IMR-90 (cell line): ENCODE measurements around the gene EIF2B5. TPM values are rescaled to one million over a fixed set of nuclear protein-coding genes. Genes with fewer than 3 reads are reported as not detected.

Source experiments
- ATAC-seq: fragments of 200-7000 bp; cut with Tn5 transposase; 2 replicates; pipeline ENCODE4 v1.9.1; 2020; ENCODE audit warnings: low read depth, mild to moderate bottlenecking, moderate library complexity
- BruUV-seq: library from RNA; stranded (reverse); fragments of 400-500 nt; replicated peaks from 2 replicates; lab custom pipeline; 2021; lab: Mats Ljungman, UMichigan
- CTCF ChIA-PET: fragments of 300-600 bp; formaldehyde crosslinking; extraction: SDS; loops from one replicate; lab custom pipeline; 2021; ENCODE audit warnings: antibody characterized with exemption; lab: Yijun Ruan, JAX
- POLR2A ChIA-PET: fragments of 300-600 bp; sonication (Branson Sonifier 250); formaldehyde crosslinking; loops from one replicate; lab custom pipeline; 2022; ENCODE audit warnings: antibody characterized with exemption; ENCODE audit not compliant: unreplicated experiment; lab: Charles Lee
- DNase-seq: peaks from one replicate; pipeline ENCODE4 v3.0.0; 2013
- H2AFZ ChIP-seq: replicated peaks from 2 replicates; pipeline ENCODE3; 2013; ENCODE audit warnings: low read length, mild to moderate bottlenecking; ENCODE audit not compliant: poor library complexity
- H2AK5ac ChIP-seq: 2 replicates; pipeline ENCODE4 v1.6.1; 2013; ENCODE audit warnings: low read depth, low read length, inconsistent platforms
- H2AK9ac ChIP-seq: replicated peaks from 2 replicates; pipeline ENCODE3; 2013; ENCODE audit warnings: mild to moderate bottlenecking, low read depth, low read length, moderate library complexity; ENCODE audit not compliant: poor library complexity
- H2BK120ac ChIP-seq: 2 replicates; pipeline ENCODE4 v1.6.1; 2013; ENCODE audit warnings: low read depth, low read length, inconsistent platforms
- H2BK15ac ChIP-seq: 3 replicates; pipeline ENCODE4 v1.6.1; 2013; ENCODE audit warnings: low read depth, low read length, inconsistent platforms
- H2BK20ac ChIP-seq: 2 replicates; pipeline ENCODE4 v1.6.1; 2013; ENCODE audit warnings: low read depth, mild to moderate bottlenecking, inconsistent platforms, low read length, moderate library complexity
- H2BK5ac ChIP-seq: 2 replicates; pipeline ENCODE4 v1.6.1; 2013; ENCODE audit warnings: mild to moderate bottlenecking, low read depth, low read length, inconsistent platforms; ENCODE audit not compliant: poor library complexity, severe bottlenecking
- H3K14ac ChIP-seq: replicated peaks from 2 replicates; pipeline ENCODE4 v1.6.1; 2013; ENCODE audit warnings: low read depth, low read length, inconsistent platforms
- H3K18ac ChIP-seq: 2 replicates; pipeline ENCODE4 v1.6.1; 2013; ENCODE audit warnings: low read depth, low read length, control low read depth
- H3K23ac ChIP-seq: 2 replicates; pipeline ENCODE4 v1.6.1; 2013; ENCODE audit warnings: low read depth, low read length, inconsistent platforms
- H3K27ac ChIP-seq: 2 replicates; pipeline ENCODE4 v1.5.1; 2013; ENCODE audit warnings: mild to moderate bottlenecking, control low read depth, low read length; ENCODE audit not compliant: insufficient read depth
- H3K27me3 ChIP-seq: 2 replicates; pipeline ENCODE4 v1.6.1; 2013; ENCODE audit warnings: low read length; ENCODE audit not compliant: control insufficient read depth, insufficient read depth
- H3K36me3 ChIP-seq: 2 replicates; pipeline ENCODE4 v1.6.1; 2013; ENCODE audit warnings: low read length, mixed read lengths; ENCODE audit not compliant: control insufficient read depth, insufficient read depth
- H3K4ac ChIP-seq: 2 replicates; pipeline ENCODE4 v1.6.1; 2013; ENCODE audit warnings: low read depth, low read length, inconsistent platforms
- H3K4me1 ChIP-seq: 2 replicates; pipeline ENCODE4 v1.6.1; 2013; ENCODE audit warnings: low read length, mixed read lengths; ENCODE audit not compliant: control insufficient read depth, insufficient read depth
- H3K4me2 ChIP-seq: 2 replicates; pipeline ENCODE4 v1.6.1; 2013; ENCODE audit warnings: low read depth, mild to moderate bottlenecking, control low read depth, low read length, moderate library complexity
- H3K4me3 ChIP-seq: 2 replicates; pipeline ENCODE4 v1.5.1; 2013; ENCODE audit warnings: low read depth, mild to moderate bottlenecking, control low read depth, low read length, moderate library complexity; ENCODE audit not compliant: insufficient read depth
- H3K56ac ChIP-seq: 2 replicates; pipeline ENCODE4 v1.6.1; 2013; ENCODE audit warnings: low read length, inconsistent platforms; ENCODE audit not compliant: insufficient read depth; ENCODE audit errors: extremely low read depth
- H3K79me1 ChIP-seq, 2 experiments: 2 replicates each; pipeline ENCODE4 v1.6.1; 2013; ENCODE audit warnings: low read length in 2 of 2, inconsistent platforms in 1 of 2, low read depth in 1 of 2
- H3K9ac ChIP-seq: 2 replicates; pipeline ENCODE4 v1.6.1; 2013; ENCODE audit warnings: low read depth, low read length, control low read depth
- H3K9me1 ChIP-seq: 2 replicates; pipeline ENCODE4 v1.6.1; 2013; ENCODE audit warnings: low read length, inconsistent platforms; ENCODE audit not compliant: insufficient read depth
- H3K9me3 ChIP-seq: 2 replicates; pipeline ENCODE4 v1.6.1; 2013; ENCODE audit warnings: low read length; ENCODE audit not compliant: control insufficient read depth, insufficient read depth
- H4K20me1 ChIP-seq: 2 replicates; pipeline ENCODE4 v1.6.1; 2013; ENCODE audit warnings: low read length, inconsistent platforms; ENCODE audit not compliant: insufficient read depth
- H4K5ac ChIP-seq: 2 replicates; pipeline ENCODE4 v1.6.1; 2013; ENCODE audit warnings: mild to moderate bottlenecking, low read depth, low read length, control low read depth
- H4K8ac ChIP-seq, 2 experiments: 2 replicates each; pipeline ENCODE4 v1.6.1; 2013; ENCODE audit warnings: low read depth in 2 of 2, low read length in 2 of 2, control low read depth in 1 of 2, inconsistent platforms in 1 of 2
- H4K91ac ChIP-seq: 2 replicates; pipeline ENCODE4 v1.6.1; 2013; ENCODE audit warnings: low read depth, low read length, inconsistent platforms; ENCODE audit not compliant: insufficient read depth
- RFX5 ChIP-seq: IDR thresholded peaks from 2 replicates; pipeline ENCODE4 v1.8.0; 2012; ENCODE audit warnings: low read depth, mild to moderate bottlenecking, low read length, moderate library complexity
- WGBS, 2 experiments: methylation state at CpG; one replicate each; pipeline versions ENCODE4 v1.1.5 to v1.1.7; 2013; ENCODE audit warnings: missing lambda C conversion rate in 2 of 2; ENCODE audit not compliant: insufficient read length in 1 of 2; ENCODE audit errors: extremely low coverage in 2 of 2; 5-methylcytosine and 5-hydroxymethylcytosine counted together
- dilution Hi-C: fragments of 300-500 bp; cut with HindIII; formaldehyde crosslinking; loops from one replicate; pipeline ENCODE4 v1.14.3; 2018; ENCODE audit warnings: low sequenced_read_pairs; ENCODE audit not compliant: unreplicated experiment
- in situ Hi-C: fragments of 300-500 bp; cut with MboI; formaldehyde crosslinking; loops from 3 replicates; pipeline ENCODE4 v1.14.3; 2019; ENCODE audit warnings: low sequenced_read_pairs, inconsistent platforms, mixed read lengths
- intact Hi-C: fragments of 100-400 bp; cut with micrococcal nuclease; formaldehyde crosslinking; loops from 2 replicates; pipeline ENCODE4 v1.10.0; 2022
- polyA plus RNA-seq, 3 experiments: library from polyadenylated mRNA; depleted of rRNA; stranded (reverse); fragments of >200 nt; gene quantifications; 2 replicates each; pipeline ENCODE4 v1.2.3, GENCODE V29; 2012; ENCODE audit warnings: low replicate concordance in 1 of 3
- total RNA-seq: library from RNA; depleted of rRNA; stranded (reverse); fragments of >200 nt; gene quantifications from 2 replicates; pipeline ENCODE4 v1.2.3, GENCODE V29; 2012

EIF2B5 gene
- total and polyA plus RNA-seq, 2 of the 4 experiments (the other 2 are of a cell fraction), result 31.7 to 37.6 TPM

GRCh38 chr3:184166671-184167070, 31.5 kb downstream of the EIF2B5 start:
- Histone ChIP-seq H2AFZ (no peak overlapping the region), H2BK5ac (no peak overlapping the region), H3K14ac (no peak overlapping the region), H4K8ac (no peak overlapping the region), H2BK20ac (no peak overlapping the region), H4K20me1 (peaks cover 63% of the 10 kb centered on the region), H3K18ac (no peak overlapping the region), H2AK5ac (no peak overlapping the region), H3K36me3 (peaks cover 85% of the 10 kb centered on the region), H3K4me1 (peaks cover 14% of the 10 kb centered on the region), H3K27ac (no peak overlapping the region), H3K56ac (no peak overlapping the region), H3K9ac (no peak overlapping the region), H4K5ac (no peak overlapping the region), H2BK15ac (no peak overlapping the region), H2BK120ac (no peak overlapping the region), H4K91ac (no peak overlapping the region), H2AK9ac (peak overlapping the region; percentile 26), H3K23ac (no peak overlapping the region), H3K9me3 (no peaks in the 10 kb centered on the region), H3K27me3 (no peaks in the 10 kb centered on the region), H3K4ac (no peak overlapping the region), H3K4me3 (no peak overlapping the region), H3K4me2 (no peak overlapping the region), H3K9me1 (peaks cover 19% of the 10 kb centered on the region; the same call in 1 of the 2 replicates), H3K79me1 (peaks cover 29 to 87% of the 10 kb centered on the region in 2 experiments)
- ATAC-seq (no peak), DNase-seq (no peak)
- no peak for TF ChIP-seq RFX5
- intact Hi-C loops, result no loop called here
- BruUV-seq, result no TSS peak
- in situ Hi-C loops, result no loop called here
- dilution Hi-C loops, result no loop called here
- no CpG with 5 or more reads among the region's 6 CpGs for WGBS, 2 experiments
- ChIA-PET POLR2A (no interaction called here), CTCF (no interaction called here)
